Measurements from ENCODE around the gene CD72. TPM values are rescaled to one million over a fixed set of nuclear protein-coding genes. Genes with fewer than 3 reads are reported as not detected.
"Not testable (repeated sequence)": the region's sequence is repeated elsewhere in the genome, so short reads cannot be mapped to it uniquely, and the experiment has no call there.

CD72 gene
- total RNA-seq, 2 donors from 2014 or later: 2.8 to 4.2 TPM

DNA sequence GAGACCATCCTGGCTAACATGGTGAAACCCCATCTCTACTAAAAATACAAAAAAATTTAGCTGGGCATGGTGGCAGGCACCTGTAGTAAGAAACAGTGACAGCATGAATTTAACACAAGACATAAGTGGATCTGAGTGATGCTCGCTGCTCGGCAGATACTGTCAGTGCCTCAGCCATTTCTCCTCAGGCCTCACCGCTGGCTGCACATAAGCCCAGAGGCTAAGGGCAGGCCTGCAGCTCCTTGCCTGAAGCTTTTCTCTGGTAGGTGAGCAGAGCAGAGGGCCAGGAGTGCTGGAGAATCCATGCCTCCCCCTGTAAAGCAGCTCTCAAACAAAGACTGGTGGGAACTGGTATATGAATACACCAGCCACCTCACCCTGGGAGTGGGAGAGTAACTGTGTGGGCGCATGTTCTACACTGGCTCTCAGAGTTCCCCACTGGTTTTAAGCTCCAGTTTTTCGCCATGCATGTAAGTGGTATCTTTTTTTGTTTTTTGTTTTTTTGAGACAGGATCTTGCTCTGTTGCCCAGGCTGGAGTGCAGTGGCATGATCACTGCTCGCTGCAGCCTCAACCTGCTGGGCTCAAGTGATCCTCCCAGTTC, 10.3 kb upstream of the CD72 start:
- no peak for DNase-seq (ENCODE audit: low spot score)
- intact Hi-C loops (cut with DNase I): no loop called here

DNA sequence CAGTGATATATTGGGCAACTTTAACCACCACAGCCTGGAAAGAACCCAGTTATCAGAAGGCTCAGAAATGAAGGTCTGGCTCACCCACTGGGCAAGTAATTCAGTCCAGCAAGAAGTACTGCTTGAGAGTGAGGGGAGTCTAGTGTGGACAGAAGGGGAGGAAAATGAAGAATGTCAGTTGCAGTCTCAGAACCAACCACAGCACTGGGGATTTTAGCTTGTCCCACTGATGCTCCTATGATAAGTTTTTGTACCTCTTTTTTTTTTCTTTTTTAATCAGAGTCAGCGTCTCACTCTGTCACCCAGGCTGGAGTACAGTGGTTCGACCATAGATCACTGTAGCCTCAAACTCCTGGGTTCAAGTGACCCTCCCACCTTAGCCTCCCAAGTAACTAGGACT, 9.4 kb upstream of the CD72 start:
- DNase-seq (ENCODE audit: low spot score): no peak
- intact Hi-C loops (cut with DNase I): no loop called here

DNA sequence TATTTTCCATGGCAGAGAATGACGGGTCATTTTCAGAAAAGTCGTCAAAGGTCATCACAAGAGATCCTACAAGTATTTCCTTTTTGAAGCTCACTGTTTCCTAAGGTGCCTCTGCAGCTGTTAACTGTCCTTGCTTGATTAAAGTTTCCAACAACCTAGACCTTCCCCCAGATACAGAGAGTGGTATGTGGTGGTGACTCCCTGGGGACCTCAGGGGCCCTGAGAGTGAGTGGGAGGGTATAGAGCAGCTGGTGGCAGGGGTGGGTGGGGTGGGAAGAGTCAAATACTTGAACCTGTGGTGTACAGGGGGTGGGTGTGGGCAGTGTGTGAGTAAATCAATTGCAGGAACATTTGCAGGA, 1.6 kb upstream of the CD72 start:
- DNase-seq (ENCODE audit: low spot score): no peak
- intact Hi-C loops (cut with DNase I): no loop called here

DNA sequence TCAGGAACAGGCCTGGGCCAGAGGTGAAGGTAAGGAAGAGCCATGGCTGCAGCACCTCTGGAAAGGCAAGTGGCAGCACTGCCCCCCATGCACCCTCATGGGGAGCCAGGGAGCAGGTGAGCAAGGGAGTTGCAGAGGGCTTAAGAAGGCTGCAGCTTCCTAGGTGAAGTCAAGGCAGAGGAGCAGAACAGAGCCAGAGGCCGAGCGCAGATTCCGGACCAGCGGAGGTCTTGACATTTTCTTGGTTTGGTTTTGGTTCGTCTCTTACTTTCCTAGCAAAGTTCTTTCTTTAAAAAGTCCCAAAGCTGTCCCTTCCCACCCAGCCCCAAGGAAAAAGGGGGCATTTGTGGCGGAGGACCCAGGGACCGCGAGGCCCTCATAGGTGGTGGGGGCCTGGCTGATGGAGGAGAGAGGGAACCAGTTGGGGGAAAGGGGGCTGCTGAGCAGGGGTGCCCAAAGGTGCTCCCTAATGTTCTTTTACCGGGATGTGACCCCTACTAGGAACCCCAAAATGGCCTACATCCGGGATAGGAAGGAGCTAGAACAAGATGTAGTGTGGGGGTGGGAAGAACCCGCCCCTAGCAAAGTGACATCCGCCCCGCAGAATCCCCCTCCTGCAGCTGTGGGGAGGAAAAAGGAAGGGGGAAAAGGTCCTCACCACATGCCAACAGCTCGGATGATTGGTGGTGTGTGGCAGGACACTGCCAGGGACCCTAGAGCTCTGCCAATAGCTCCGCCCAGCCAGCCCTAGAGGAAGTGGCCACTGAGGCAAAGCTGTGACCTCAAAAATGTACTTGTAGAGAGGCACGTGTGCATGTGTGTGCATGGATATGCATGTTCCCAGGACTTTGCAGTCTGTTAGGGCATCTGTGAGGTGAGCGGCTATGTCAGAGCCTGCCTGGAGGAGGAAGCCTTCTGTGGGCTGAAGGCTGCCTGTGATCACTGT, 914 bp upstream of the CD72 start:
- DNase-seq (ENCODE audit: low spot score): no peak
- intact Hi-C loops (cut with DNase I): no loop called here

DNA sequence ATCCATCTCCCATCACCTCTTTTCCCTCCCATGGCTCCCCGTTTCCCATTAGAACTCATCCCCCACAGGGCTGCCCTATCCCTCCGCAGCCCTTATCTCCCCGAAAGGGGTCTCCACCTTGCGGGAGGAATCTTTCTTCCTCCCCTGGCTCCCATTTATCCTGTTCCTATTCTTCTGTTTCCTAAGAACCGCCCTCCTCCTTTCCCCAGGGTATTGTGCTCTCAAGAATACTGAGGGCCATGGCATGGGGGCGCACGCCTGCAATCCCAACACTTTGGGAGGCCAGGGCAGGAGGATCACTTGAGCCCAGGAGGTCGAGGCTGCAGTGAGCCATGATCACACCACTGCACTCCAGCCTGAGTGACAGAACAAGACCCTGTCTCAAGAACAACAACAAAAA, 665 bp downstream of the CD72 start:
- intact Hi-C loops (cut with DNase I): no loop called here
- DNase-seq (ENCODE audit: low spot score): no peak

DNA sequence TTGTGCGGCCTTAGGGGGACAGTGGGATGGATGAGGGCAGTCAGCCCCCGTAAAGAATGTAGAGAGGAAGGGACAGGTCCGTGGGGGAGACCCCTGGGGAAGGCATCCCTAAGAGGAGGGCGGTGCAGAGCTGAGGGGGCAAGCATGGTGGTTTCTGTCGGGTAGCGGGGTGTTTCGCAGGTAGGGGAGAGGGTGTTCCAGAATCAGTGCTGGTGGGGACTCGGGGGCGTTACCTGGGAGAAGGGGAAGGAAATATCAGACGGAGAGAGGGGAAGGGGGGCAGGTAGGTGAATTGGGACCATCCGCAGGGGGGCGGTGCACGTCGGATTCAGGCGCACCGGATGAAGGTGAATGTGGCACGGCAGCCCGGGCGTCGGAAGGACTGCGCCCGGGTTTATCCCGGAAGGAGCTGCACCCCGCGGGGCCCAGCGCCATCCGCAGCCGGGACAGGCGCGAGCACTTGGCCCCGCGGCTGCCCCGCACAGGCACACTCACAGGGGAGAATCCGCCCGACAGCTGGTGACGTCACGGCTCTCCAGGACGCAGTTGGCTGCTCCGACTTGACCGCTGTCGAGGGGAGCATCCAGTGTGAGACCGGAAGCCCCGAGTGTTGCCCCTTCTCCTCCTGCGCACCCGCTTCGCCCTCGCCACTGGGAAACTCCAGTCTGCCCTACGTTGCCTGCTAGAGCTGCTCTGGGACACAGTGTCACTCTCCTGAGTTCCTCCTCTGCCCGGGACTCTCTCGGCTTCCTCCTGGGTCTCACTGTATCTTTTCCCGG, 1.3 kb downstream of the CD72 start:
- intact Hi-C loops (cut with DNase I): no loop called here
- peak; percentile 94 for DNase-seq (ENCODE audit: low spot score)

DNA sequence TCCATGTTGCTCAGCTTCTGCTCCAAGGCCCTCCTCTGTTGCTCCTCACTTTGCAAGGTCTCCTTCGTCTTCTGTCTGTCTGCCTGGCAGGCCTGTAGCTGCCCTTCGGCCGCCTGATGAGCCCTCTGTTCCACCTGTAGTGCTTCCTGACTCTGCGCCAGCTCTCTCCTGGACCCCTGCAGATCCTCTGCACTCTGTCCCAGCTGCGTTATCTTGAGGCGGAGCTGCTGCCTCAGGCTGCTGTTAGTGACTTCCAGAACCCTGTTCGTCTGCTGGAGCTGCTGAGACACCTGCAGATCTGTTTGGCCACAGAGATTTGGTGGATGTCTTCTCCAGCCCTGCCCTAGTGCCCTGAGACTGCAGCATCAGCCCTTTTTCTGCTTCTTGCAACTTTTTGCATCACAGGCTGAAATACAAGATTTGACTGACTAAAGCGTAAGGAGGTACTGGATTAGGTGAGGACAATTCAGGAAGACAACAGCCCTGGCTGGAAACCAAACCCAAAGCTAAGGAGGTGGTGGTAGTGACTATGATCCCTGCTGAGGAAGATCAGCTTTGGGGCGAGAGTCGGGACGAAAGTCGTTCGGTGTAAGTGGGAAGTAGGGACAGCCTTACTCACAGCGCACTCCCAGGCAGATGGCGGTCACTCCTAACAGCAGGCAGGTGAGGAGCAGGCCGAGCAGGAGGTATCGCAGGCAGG, 2.1 kb downstream of the CD72 start:
- intact Hi-C loops (cut with DNase I): no loop called here
- no peak for DNase-seq (ENCODE audit: low spot score)

DNA sequence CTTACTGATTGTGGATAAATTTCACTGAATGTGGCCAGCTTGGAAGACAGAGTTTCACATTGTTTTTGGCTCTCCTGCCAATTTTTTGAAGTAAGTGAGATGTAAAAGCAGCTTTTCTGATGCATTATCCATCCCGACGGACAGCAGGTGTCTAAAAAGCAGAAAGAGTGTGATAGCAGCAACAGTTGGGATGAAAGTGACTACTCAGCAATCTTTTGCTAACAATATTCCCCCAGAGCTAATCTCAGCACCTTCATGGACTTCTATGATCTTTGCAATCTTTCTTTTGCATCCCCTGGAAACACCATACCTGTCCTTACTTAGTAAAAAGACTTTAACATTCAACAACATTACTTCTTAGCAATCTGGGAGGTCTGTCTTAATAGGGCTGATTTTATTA, 5.4 kb downstream of the CD72 start:
- DNase-seq (ENCODE audit: low spot score): no peak

DNA sequence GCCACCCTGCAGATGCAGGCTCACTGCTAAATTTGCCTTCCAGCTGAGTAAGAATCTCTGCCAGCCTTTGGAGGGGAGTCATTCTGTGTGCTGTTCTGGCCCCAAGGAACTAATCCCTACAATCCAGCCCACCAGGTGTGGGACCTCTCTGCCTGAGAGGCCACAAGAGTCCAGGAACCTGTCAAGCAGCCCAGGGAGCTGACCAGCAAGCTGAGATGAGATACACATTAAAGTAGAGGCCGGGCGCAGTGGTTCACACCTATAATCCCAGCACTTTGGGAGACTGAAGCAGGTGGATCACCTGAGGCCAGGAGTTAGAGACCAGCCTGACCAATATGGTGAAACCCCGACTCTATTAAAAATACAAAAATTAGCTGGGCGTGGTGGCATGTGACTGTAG, 6.1 kb downstream of the CD72 start:
- not testable (repeated sequence) for DNase-seq (ENCODE audit: low spot score)
- intact Hi-C loops (cut with DNase I): loop anchor here in 1 of 2 donors (5.0 kb wide), 1 partner anchor 35 kb away; no protein-coding TSS in a partner anchor

More for the DNA sequence above, 5.4 kb downstream of the CD72 start:
- intact Hi-C loops (cut with DNase I): loop anchor here in 1 of 2 donors (5.0 kb wide), 1 partner anchor 34 kb away; no protein-coding TSS in a partner anchor

DNA sequence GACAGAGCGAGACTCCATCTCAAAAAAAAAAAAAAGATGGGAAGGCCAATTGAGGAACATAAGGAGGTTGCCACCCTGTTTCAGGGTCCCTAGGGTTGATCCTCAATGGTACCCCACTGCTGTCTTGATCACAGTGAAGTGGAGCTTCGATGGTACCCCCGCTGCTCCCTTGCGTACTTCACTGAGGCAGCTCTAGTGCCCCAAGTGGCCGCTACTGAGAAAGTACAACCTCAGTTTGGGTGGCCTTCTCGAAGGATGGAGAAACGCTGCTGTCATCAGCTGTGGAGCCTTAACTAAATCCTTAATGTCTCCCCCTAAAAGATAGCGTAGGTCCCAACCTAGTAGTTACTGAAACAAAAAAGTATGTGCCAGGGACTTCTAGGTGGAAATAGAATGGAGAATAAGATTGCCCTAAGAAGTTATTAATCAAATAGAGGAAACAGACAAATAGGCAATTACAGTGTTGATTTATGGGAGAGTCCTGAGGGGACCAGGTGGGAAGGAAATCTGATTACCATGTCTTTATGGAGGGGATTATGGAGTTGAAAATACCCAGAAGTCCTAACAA, 6.9 kb downstream of the CD72 start:
- intact Hi-C loops (cut with DNase I): loop anchor here in 1 of 2 donors (5.0 kb wide), 1 partner anchor 36 kb away; no protein-coding TSS in a partner anchor
- no peak for DNase-seq (ENCODE audit: low spot score)

DNA sequence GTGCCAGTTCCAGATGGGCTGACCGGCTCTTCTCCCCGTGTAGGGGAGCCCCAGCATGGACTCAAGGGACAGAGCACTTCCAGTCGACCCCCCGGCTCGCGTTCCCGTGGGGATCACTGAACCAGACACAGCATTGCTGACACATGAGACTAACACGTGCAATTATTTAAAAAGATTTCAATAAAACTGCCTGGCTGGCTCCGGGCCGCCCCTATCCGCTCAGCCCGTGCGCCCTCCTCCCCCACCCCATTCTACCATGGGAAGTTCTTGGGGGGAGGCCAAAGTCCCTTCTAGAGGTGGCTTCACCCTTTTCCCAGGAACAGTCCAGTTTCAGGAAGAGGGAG, 8.4 kb downstream of the CD72 start:
- intact Hi-C loops (cut with DNase I): loop anchor here in 1 of 2 donors (5.0 kb wide), 1 partner anchor 38 kb away; no protein-coding TSS in a partner anchor

DNA sequence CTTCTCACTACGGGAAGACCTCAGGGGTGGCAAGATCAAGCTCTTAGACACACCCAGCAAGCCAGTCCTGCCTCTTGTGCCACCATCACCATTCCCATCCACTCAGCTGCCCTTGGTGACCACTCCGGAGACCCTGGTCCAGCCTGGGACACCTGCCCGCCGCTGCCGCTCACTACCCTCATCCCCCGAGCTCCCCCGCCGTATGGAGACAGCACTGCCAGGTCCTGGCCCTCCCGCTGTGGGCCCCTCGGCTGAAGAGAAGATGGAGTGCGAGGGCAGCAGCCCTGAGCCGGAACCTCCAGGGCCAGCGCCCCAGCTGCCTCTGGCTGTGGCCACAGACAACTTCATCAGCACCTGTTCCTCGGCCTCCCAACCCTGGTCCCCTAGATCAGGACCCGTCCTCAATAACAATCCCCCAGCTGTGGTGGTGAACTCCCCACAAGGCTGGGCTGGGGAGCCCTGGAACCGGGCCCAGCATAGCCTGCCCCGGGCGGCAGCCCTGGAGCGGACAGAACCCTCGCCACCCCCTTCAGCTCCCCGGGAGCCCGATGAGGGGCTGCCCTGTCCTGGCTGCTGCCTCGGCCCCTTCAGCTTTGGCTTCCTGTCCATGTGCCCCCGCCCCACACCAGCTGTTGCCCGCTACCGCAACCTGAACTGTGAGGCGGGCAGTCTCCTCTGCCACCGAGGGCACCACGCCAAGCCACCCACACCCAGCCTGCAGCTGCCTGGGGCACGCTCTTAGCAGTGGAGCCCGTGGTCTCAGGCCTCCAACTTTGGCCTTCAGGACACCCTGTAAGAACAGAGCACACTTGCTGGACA, 9.0 kb downstream of the CD72 start:
- no peak for DNase-seq (ENCODE audit: low spot score)
- intact Hi-C loops (cut with DNase I): no loop called here

More for the DNA sequence above, 8.4 kb downstream of the CD72 start:
- DNase-seq (ENCODE audit: low spot score): no peak

DNA sequence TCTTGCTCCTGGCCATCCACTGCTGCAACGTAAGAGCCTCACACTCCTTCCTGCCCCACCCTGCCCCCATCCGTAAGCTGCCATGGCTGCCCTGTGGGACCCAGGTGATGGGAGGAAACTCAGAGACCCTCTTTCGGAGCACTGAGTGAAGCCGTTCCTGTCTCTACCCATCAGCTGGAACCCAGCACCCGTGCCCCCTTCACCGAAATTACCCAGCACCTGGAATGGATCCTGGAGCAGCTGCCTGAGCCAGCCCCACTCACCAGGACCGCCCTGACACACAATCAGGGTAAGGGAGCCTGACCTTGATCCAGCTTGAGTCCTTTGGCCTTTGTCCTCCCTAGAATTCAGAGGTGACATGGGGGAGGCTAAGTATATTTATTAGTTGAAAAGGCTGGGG, 10.0 kb downstream of the CD72 start:
- no peak for DNase-seq (ENCODE audit: low spot score)
- intact Hi-C loops (cut with DNase I): no loop called here

DNA sequence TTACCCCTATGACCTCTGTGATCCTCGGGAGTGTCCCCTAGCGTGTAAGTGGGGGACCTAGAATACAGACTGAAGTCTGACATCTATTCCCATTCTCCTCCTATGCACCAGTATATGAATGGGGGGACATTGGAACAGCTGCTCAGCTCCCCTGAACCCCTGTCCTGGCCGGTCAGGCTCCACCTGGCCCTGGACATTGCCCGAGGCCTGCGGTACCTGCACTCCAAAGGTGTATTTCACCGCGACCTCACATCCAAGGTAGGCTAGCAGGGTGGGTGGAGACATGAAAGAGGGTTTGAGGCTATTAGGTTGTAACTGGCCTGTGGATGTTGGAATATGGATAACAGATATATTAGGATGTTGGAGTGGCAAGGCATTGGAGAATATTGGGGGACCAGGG, 11.5 kb downstream of the CD72 start:
- DNase-seq (ENCODE audit: low spot score): no peak
- intact Hi-C loops (cut with DNase I): no loop called here

DNA sequence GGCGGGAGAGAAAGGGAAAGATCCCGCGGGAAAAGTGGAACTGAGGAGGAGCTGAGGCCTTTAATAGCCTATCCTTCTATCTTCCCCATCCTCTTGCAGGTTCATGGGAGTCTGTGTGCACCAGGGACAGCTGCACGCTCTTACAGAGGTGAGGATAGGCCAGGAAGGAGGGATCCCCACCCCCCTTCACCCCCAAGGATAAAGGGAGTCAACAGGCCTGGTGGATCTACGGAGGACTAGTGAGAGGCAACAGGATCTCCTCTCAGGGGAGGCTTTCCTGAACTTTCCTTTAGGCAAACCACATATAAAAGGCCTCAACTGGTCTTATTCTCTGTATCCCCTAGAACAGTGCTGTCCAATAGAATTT, 12.1 kb downstream of the CD72 start:
- intact Hi-C loops (cut with DNase I): no loop called here
- no peak for DNase-seq (ENCODE audit: low spot score)

DNA sequence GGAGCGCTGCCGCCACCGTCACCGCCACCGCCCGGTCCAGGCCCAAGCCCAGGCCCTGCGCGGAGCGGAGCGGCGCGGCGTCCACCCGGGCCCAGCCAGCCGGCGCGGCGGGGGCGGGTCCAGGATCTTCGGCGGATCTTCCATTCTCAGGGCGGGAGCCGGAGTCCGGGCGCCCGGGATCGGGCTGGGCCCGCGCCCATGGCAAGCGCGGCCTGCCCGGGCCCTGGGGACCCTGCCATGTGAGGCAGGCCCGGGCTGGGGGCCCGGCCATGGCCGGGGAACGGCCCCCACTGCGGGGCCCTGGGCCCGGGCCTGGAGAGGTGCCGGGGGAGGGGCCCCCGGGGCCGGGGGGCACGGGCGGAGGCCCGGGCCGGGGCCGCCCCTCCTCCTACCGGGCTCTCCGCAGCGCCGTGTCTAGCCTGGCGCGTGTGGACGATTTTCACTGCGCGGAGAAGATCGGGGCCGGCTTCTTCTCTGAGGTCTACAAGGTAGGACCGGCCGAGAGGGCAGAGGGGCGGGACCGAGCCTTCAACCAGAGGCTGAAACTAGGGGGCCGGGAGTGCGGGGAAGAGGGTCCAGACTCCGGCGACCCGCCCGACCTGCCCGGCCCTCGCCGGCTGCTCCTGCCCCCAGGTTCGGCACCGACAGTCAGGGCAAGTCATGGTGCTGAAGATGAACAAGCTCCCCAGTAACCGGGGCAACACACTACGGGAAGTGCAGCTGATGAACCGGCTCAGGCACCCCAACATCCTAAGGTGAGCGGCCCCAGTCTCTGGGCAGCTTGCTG, 12.7 kb downstream of the CD72 start:
- intact Hi-C loops (cut with DNase I): loop anchor here in 1 of 2 donors (2.0 kb wide), 1 partner anchor 49 kb away; no protein-coding TSS in a partner anchor
- peak; percentile 83 for DNase-seq (ENCODE audit: low spot score)

DNA sequence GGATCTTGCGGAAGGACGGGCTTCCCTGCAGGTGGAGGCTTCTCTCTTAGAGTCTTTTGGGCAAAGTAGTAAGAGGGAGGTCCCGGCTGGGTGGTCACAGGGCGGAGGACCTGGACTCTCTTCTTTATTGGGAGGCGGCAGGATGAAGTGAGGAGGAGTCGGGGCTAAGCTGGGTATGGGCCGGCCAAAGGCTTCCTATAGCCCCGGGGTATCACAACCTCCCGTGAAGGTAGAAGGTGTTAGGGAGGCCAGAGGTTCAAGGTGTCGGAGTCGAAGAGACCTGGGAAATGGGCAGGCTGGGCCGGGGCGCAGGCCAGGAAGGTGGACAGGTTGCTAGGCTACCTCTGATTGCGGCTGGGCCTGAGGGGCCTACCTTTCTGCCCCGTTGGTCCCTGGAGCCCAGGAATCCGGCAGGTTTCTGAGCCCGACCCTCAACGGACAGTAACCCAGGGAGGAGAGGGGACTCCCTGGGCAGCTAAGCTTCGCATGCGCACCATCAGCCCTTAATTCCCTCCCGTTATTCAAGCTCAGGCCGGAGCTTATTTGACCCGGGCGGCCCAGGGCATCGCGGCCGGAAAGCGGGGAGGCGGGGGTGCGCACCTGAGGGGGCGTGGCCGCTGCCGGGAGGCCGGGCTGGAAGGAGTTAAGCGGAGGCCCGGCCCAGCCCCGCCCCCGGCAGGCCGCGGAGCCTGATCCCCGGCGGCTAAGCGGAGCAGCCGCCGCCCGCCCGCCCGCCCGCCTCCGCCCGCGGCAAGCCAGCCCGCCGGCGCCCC, 13.4 kb downstream of the CD72 start, which contains the start of gene TESK1:
Gene TESK1 (plus strand): TSS at position 685 of the 773 bp plus-strand sequence. CDS start 358 bp downstream, outside the sequence.
- intact Hi-C loops (cut with DNase I): loop anchor here in 1 of 2 donors (2.0 kb wide), 1 partner anchor 50 kb away; no protein-coding TSS in a partner anchor
- DNase-seq (ENCODE audit: low spot score): peak; percentile 91
